Cardiac muscle cell (in vitro differentiated cells and primary cell): ENCODE data around the gene ISOC2. TPM values are rescaled to one million over a fixed set of nuclear protein-coding genes. Genes with fewer than 3 reads are reported as not detected.

ENCODE experiments used
- DNase-seq, 2 donors: peaks; one replicate each; pipeline versions ENCODE4 v3.0.0 to v3.0.0-alpha.2; 2010 to 2017; ENCODE audit warnings: low read depth in 1 of 2, low spot score in 1 of 2
- H3K27ac ChIP-seq: fragments of 200-600 bp; sonication (generic); 2 replicates; pipeline ENCODE4 v1.5.1; 2016
- H3K27me3 ChIP-seq: fragments of 200-600 bp; sonication (generic); 2 replicates; pipeline ENCODE4 v1.6.0; 2016; ENCODE audit warnings: control low read depth
- H3K36me3 ChIP-seq: fragments of 200-600 bp; sonication (generic); 2 replicates; pipeline ENCODE4 v1.5.1; 2016; ENCODE audit warnings: control low read depth
- H3K4me1 ChIP-seq: fragments of 200-600 bp; sonication (generic); 2 replicates; pipeline ENCODE4 v1.8.1; 2017; ENCODE audit warnings: low read depth, mild to moderate bottlenecking, mixed run types
- H3K4me3 ChIP-seq: fragments of 200-600 bp; sonication (generic); 2 replicates; pipeline ENCODE4 v1.5.1; 2016; ENCODE audit warnings: mild to moderate bottlenecking
- H3K9me3 ChIP-seq: fragments of 200-600 bp; sonication (generic); 2 replicates; pipeline ENCODE4 v1.5.1; 2017; ENCODE audit warnings: low read depth, mild to moderate bottlenecking, control low read depth
- polyA plus RNA-seq: library from polyadenylated mRNA; unstranded; fragments of >200 nt; fragmentation: Nextera tagmentation; extraction: Ambion mirVana; gene quantifications from 2 replicates; pipeline ENCODE4 v1.2.1, GENCODE V29; 2016
- total RNA-seq: library from RNA; depleted of rRNA; stranded (reverse); fragments of >200 nt; gene quantifications from 2 replicates; pipeline ENCODE4 v1.2.3, GENCODE V29; 2016
- TF ChIP-seq, protein P1 (sequence below): IDR thresholded peaks from 2 replicates; pipeline ENCODE4 v1.5.1; 2012; ENCODE audit warnings: low read depth, mild to moderate bottlenecking, low read length

Gene ISOC2
- total and polyA plus RNA-seq, 2 experiments from 2014 or later: 89.7 to 99.4 TPM

DNA sequence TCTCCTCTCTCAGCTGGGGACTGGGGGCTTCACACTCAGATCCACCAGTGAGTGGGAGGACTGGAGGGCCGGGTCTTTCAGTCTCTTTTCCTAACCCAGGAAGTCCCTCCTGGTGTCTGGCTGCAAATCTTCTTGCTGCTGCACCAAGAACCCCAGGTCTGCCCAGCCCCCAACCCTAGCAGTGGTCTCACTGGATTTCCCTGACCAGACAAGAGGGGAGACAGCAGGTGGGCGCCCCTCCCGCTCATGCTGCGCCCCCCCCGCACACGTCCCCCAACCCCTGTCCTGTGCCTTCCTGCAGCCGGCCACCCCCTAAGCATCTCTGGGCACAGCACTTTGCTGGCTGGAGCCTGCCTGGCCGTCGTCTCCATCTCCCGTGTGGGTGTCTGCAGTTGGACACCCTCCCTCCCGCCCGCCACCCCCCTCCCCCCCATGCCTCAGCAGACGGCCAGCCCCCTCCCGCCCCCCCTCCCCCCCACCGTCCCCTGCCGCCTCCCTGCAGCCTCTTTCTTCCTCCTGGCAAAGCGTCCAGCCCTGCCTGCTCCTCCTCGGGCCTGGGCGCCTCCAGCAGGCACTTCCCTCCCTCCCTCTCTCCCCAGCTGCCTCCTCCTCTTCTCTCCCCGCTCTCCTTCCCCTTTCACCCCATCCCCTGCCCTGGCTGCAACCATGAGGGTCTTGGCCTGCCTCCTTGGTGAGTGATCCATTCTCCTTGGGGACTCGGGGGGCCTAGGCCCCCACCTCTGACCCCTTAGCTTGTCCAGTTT, 26.7 kb upstream of the ISOC2 start, which contains the start of gene SSC5D:
TSS of gene SSC5D (plus strand) at position 513 of the 764 bp plus-strand sequence. CDS start at position 667, 154 bp downstream.
- Histone ChIP-seq H3K27ac (peak within 1 kb of the TSS; percentile 90), H3K36me3 (no peaks in the 10 kb centered on the region), H3K4me1 (peaks cover 23% of the 10 kb centered on the region), H3K9me3 (no peaks in the 10 kb centered on the region), H3K27me3 (no peaks in the 10 kb centered on the region), H3K4me3 (no peak within 1 kb of the TSS)
- DNase-seq: peak in 1 of 2 donors; percentile 76
- TF ChIP-seq, protein P1, sequence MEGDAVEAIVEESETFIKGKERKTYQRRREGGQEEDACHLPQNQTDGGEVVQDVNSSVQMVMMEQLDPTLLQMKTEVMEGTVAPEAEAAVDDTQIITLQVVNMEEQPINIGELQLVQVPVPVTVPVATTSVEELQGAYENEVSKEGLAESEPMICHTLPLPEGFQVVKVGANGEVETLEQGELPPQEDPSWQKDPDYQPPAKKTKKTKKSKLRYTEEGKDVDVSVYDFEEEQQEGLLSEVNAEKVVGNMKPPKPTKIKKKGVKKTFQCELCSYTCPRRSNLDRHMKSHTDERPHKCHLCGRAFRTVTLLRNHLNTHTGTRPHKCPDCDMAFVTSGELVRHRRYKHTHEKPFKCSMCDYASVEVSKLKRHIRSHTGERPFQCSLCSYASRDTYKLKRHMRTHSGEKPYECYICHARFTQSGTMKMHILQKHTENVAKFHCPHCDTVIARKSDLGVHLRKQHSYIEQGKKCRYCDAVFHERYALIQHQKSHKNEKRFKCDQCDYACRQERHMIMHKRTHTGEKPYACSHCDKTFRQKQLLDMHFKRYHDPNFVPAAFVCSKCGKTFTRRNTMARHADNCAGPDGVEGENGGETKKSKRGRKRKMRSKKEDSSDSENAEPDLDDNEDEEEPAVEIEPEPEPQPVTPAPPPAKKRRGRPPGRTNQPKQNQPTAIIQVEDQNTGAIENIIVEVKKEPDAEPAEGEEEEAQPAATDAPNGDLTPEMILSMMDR: no peak

DNA sequence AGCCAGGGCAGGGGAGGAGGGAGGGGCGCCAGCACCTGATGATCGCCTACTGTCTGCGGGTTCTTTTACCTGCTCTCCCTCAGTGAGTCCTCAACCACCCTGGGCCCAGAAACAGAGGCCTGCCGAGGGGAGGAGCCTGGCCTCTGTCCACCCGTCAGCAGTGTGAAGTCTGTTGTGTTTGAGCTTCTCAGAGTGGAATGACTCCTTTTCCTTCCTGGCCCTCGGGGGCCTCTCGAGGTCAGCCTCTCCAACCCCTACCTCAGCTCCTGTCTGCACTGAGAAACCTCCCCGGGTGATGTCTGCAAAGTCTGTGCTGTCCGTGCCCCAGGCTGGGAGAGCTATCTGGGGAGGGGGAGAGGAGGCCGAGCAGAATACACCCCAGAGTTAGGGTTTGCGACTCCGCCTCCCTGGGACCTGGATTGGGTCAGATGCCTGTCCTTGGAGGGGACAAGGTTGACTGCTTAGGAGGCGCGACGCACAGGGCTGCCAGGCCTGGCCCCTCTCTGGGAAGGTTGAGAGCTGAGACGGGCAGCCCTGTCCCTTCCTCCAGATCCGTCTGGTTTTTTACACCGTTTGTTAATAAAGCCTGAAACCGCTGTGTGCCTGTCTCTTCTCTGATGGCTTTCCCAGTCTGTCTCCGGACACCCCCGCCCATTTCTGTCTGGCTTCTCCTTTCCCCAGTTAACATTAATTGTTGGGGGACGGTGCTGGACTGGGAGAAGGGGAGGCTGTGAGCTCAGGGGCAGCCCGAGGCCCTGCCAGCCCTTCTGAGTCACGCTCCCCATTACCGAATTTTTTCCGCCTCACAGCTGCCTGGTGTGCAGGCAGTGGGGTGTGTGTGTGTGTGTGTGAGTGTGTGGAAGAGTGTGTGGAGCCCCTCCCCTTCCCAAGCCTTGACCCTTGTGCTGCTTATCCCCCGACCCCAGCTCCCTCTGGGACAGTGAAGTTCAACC, 25.8 kb upstream of the ISOC2 start:
- Histone ChIP-seq H3K4me3 (peak overlapping the region; percentile 7), H3K36me3 (no peaks in the 10 kb centered on the region), H3K4me1 (peaks cover 23% of the 10 kb centered on the region), H3K27ac (peak overlapping the region; percentile 90), H3K9me3 (no peaks in the 10 kb centered on the region), H3K27me3 (no peaks in the 10 kb centered on the region)
- peak; percentile 70 to 96 for DNase-seq
- TF ChIP-seq, protein P1: no peak

DNA sequence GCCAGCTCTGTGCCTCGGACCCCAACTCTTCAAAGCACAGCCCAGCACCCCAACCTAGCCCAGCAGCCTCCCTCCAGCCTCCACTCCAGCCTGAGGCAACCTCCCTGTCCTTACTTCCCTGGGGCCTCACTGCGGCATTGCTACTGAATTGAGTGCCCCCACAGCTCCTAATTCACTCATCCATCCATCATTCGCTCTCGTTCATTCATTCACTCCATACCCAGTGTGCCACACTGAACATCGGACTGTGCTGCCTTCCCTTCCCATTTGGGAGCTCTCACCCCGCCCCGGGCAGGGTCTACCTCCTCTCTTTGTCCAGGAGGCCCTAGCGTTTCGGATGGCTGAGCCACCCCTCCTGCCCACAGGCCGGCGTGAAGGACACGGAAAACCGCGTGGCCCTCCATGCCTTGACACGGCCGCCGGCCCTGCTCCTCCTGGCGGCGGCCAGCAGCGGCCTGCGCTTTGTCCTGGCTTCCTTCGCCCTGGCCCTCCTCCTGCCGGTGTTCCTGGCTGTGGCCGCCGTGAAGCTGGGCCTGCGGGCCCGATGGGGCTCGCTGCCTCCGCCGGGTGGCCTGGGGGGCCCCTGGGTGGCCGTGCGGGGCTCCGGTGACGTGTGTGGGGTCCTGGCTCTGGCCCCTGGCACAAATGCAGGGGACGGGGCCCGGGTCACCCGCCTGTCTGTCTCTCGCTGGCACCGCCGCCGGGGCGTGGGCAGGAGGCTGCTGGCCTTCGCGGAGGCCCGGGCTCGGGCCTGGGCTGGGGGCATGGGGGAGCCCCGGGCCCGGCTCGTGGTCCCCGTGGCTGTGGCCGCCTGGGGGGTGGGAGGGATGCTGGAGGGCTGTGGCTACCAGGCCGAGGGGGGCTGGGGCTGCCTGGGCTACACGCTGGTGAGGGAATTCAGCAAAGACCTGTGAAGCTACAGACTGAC, 24.9 kb upstream of the ISOC2 start:
- no peak for DNase-seq
- Histone ChIP-seq H3K27ac (peak overlapping the region; percentile 90), H3K36me3 (peaks cover 2% of the 10 kb centered on the region), H3K9me3 (no peaks in the 10 kb centered on the region), H3K4me1 (peaks cover 23% of the 10 kb centered on the region), H3K27me3 (no peaks in the 10 kb centered on the region), H3K4me3 (peak overlapping the region; percentile 87)
- TF ChIP-seq, protein P1: peak; percentile 16

DNA sequence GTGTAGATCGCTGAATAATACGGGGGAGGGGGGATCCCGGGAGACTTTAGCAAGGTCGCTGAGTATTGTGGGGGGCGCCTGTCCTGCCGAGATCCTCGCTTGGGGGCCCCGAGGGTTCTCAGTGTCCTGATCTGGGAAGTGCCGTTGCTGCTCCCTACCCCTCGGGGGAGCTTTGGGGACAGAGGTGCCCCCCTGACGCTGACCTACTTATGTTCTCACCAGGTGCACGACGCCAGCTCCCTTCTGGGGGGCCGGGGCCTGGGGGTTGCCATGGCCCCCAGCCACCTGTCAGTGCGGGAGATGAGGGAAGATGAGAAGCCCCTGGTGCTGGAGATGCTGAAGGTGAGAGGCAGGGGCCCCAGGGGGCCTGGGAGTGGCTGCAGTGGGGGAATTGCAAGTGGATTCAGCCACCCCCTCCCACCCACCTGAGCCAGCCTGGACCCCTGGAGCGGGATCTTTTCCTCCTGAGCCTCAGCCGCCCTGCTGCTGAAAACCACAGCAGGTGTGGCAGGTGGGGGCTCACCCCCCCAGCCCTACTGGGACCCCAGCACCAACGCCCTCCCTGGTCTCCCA, 24.1 kb upstream of the ISOC2 start:
- Histone ChIP-seq H3K9me3 (no peaks in the 10 kb centered on the region), H3K4me3 (peak overlapping the region; percentile 87), H3K27me3 (no peaks in the 10 kb centered on the region), H3K4me1 (peaks cover 23% of the 10 kb centered on the region), H3K36me3 (peaks cover 2% of the 10 kb centered on the region), H3K27ac (peak overlapping the region; percentile 67)
- DNase-seq: no peak
- TF ChIP-seq, protein P1: no peak
